NCI-H2196 (cell line): ENCODE measurements around the gene CYP1A1.
A peak's percentile ranks its signal among the peaks of the same experiment; 100 is the strongest.

Source experiments
- DNase-seq: peaks from one replicate; lab custom pipeline; 2025; ENCODE audit not compliant: unreplicated experiment; lab: John Stamatoyannopoulos, UW

The CYP1A1 gene

DNA sequence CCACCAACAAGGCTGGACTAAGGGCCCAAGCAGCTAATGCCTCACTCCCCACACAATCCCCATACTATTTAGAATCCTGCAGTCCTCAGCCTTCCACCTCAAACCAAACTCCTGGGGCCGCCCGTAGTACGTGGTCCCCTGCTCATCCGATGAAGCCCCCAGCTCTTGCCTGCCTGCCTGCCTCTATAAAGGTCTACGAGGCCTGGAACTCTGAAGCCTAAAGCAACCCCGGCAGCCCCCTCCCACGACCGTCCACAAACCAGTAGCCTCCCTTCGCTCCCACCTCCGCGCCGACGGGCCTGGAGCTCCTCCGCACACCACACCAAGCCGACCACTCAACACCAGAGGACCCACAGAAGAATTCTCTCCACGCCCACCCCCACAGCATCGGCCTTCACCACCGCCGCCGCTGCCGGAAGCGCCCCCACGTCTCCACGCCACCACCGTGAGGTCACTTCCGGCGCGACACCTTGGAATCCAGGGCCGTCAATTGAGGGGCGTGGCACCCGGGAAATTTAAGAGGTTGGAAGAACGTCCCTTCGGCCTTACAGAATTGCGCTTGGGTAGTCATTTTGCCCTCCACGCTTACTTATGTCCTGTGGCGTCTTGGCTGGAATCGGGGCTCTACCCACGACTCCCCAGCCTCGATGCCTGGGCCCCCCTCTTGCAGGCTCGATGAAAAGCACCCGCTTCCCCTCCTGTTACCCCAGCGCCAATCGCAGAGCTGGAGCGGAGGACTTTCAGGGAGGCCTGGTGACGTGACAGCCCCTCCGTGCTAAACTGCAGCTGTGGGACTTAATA, 29.5 kb downstream of the CYP1A1 start, which contains the start of gene EDC3:
Gene EDC3, minus strand, starts transcription at position 428 of the 801 bp plus-strand sequence. CDS start 20,900 bp downstream, outside the sequence.
- peak; percentile 76 for DNase-seq

DNA sequence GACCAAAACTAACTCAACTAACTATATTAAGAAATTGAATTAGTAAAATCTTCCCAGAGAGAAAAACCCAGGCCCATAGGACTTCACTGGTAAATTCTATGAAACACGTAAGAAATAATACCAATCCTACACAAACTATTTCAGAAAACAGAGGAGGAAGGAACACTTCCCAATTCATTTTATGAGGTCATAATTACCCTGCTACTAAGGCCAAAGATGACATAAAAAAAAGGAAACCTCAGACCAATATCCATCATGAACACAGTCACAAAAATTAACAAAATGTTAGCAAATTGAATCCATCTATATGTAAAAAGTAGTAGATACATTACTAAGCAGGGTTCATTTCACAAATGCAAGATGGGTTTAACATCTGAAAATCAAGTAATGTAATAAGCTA, 33.0 kb downstream of the CYP1A1 start:
- DNase-seq = no peak

DNA sequence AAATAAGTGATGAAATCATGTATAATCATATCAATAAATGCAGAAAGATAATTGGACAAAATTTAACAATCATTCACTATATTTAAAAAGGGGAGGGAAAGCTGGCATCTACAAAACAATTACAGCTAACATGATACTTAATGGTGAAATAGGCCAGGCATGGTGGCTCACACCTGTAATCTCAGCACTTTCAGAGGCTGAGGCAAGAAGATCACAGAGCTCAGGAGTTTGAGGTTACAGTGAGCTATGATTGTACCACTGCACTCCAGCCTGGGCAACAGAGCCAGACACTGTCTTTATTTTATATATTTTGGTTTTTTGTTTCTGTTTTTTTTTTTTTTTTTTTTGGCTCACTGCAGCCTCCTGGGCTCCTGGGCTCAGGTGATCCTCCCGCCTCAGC, 41.6 kb downstream of the CYP1A1 start:
- no peak for DNase-seq

DNA sequence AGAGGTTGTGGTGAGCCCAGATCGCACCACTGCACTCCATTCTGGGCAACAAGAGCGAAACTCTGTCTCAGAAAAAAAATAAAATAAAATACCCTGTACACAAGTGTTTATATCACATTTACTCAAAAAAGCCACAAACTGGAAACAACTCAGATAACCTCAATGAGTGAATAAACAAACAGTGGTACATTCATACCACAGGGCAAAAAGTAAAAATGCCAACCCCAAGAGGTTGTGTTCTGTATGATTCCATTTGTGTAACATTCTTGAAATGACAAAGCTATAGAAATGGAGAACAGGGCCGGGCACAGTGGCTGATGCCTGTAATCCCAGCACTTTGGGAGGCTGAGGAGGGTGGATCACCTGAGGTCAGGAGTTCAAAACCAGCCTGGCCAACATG, 42.4 kb downstream of the CYP1A1 start:
- DNase-seq = no peak

DNA sequence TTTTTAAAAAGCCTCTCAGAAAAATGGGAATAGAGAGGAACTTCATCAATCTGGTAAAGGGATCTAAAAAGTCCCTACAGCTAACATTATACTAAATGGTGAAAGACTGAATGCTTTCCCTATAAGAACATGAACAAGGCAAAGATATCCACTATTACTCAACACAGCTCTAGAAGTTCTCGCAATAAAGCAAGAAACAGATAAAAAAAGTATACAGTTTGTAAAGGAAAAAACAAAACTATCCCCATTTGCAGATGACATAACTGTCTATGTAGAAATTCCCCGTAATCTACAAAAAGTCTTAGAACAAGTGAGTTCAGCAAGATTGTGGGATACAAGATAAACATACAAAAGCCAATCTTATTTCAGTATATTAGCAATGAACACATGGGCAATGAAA, 44.9 kb downstream of the CYP1A1 start:
- DNase-seq = no peak

DNA sequence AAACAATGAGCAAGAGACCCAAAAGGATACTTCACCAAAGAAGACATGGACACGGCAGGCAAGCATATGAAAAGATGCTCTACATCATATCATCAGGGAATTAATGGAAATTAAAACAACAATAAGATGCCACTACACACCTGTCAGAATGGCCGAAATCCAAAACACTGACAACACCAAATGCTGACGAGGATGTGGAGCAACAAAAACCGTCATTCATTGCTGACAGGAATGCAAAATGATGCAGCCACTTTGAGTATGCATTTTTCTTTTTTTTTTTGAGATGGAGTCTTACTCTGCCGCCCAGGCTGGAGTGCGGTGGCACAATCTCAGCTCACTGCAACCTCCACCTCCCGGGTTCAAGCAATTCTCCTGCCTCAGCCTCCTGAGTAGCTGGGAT, 48.5 kb downstream of the CYP1A1 start:
- no peak for DNase-seq

DNA sequence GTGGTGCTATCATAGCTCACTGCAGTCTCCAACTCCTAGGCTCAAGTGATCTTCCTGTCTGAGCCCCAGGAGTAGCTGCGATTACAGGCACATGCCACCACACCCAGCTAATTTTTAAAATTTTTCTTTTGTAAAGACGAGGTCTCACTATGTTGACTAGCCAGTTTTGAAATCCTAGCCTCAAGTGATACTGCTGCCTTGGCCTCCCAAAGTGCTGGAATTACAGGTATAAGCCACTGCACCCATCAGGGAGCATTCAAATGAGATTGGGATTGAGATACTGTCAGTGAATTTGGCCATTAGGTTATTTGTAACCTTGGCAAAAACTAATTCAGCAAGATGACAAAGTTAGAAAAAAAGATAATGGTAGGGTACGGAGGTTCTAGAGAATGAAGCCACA, 51.2 kb downstream of the CYP1A1 start:
- DNase-seq = no peak

DNA sequence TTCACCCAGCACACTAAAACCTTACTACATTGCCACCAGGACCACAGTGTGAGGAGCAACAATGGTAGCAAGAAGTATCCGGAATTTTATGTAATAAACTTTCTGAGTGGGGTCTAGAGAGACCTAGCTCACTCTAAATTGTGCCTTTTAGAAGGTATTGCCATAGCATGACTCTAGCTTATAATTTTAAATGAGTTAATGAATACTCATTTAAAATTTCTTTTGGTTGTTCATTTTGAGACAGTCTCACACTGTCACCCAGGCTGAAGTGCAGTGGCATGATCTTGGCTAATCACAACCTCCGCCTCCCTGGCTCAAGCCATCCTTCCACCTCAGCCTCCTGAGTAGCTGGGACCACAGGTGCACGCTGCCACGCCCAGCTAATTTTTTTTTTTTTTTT, 55.7 kb downstream of the CYP1A1 start:
- DNase-seq = no peak
